Activated CD4-positive, alpha-beta T cell treated with anti-CD3 and anti-CD28 coated beads, Interleukin-2, amount 50 U/mL, for 48 hours (primary cell): ENCODE results near the gene TBC1D4.
"Not testable (repeated sequence)": the region's sequence is repeated elsewhere in the genome, so short reads cannot be mapped to it uniquely, and the experiment has no call there.

Experiments
- DNase-seq, 2 experiments: peaks; one replicate each; pipeline ENCODE4 v3.0.0-alpha.2; 2020

TBC1D4 gene

GRCh38 chr13:75312884-75313520 lies 169.0 kb downstream of the TBC1D4 start:
- peak; percentile 63 to 74 for DNase-seq

GRCh38 chr13:75309981-75310580 lies 171.9 kb downstream of the TBC1D4 start:
- DNase-seq = no peak

GRCh38 chr13:75308222-75308621 lies 173.7 kb downstream of the TBC1D4 start:
- peak; percentile 43 to 65 for DNase-seq

- DNase-seq = no peak
Observed at GRCh38 chr13:75307370-75307949, 174.5 kb downstream of the TBC1D4 start.

GRCh38 chr13:75306967-75307366 lies 175.0 kb downstream of the TBC1D4 start:
- not testable (repeated sequence) for DNase-seq

GRCh38 chr13:75305059-75305458 lies 176.9 kb downstream of the TBC1D4 start:
- no peak for DNase-seq

- DNase-seq = no peak
Observed at GRCh38 chr13:75303263-75303662, 178.7 kb downstream of the TBC1D4 start.

GRCh38 chr13:75302071-75302698 lies 179.8 kb downstream of the TBC1D4 start:
- DNase-seq = no peak

GRCh38 chr13:75299913-75300862 lies 181.8 kb downstream of the TBC1D4 start:
- no peak for DNase-seq

- no peak for DNase-seq
Observed at GRCh38 chr13:75299246-75299645, 182.7 kb downstream of the TBC1D4 start.

- no peak for DNase-seq
Observed at GRCh38 chr13:75296641-75297040, 185.3 kb downstream of the TBC1D4 start.

GRCh38 chr13:75295201-75295600 lies 186.8 kb downstream of the TBC1D4 start:
- no peak for DNase-seq

- DNase-seq = no peak
Observed at GRCh38 chr13:75294110-75294509, 187.9 kb downstream of the TBC1D4 start.

GRCh38 chr13:75285310-75285709 lies 196.7 kb downstream of the TBC1D4 start:
- no peak for DNase-seq

- DNase-seq = no peak
Observed at GRCh38 chr13:75279834-75280369, 202.1 kb downstream of the TBC1D4 start.

GRCh38 chr13:75273695-75274094 lies 208.3 kb downstream of the TBC1D4 start:
- DNase-seq = not testable (repeated sequence)

GRCh38 chr13:75271846-75272245 lies 210.1 kb downstream of the TBC1D4 start:
- no peak for DNase-seq

GRCh38 chr13:75268481-75268880 lies 213.5 kb downstream of the TBC1D4 start:
- not testable (repeated sequence) for DNase-seq

GRCh38 chr13:75264611-75265010 lies 217.4 kb downstream of the TBC1D4 start:
- DNase-seq = no peak

- no peak for DNase-seq
Observed at GRCh38 chr13:75263741-75264407, 218.1 kb downstream of the TBC1D4 start.

GRCh38 chr13:75258159-75258782 lies 223.7 kb downstream of the TBC1D4 start:
- no peak for DNase-seq
